Memory B cell (primary cell): ENCODE data around the gene QKI.

Experiments
- ATAC-seq: fragments of 150-1000 bp; cut with Tn5 transposase; 2 replicates; pipeline ENCODE4 v1.10.0; 2021; ENCODE audit warnings: low read depth, mild to moderate bottlenecking, moderate library complexity
- DNase-seq, 2 donors: peaks; one replicate each; pipeline ENCODE4 v3.0.0; 2022; ENCODE audit warnings: low spot score in 2 of 2
- H3K27ac Mint-ChIP-seq: one replicate; pipeline ENCODE4 v1.8.0; 2022; ENCODE audit warnings: mild to moderate bottlenecking, moderate library complexity, mixed read lengths
- H3K27me3 Mint-ChIP-seq: one replicate; pipeline ENCODE4 v1.8.0; 2022; ENCODE audit warnings: mixed read lengths
- H3K36me3 Mint-ChIP-seq: one replicate; pipeline ENCODE4 v1.8.0; 2022; ENCODE audit warnings: mild to moderate bottlenecking, mixed read lengths
- H3K4me1 Mint-ChIP-seq: one replicate; pipeline ENCODE4 v1.8.0; 2022; ENCODE audit warnings: mixed read lengths
- H3K4me3 Mint-ChIP-seq: one replicate; pipeline ENCODE4 v1.8.0; 2022; ENCODE audit warnings: mild to moderate bottlenecking, moderate library complexity, mixed read lengths
- H3K9me3 Mint-ChIP-seq: one replicate; pipeline ENCODE4 v1.8.0; 2022; ENCODE audit warnings: mixed read lengths

QKI gene

GRCh38 chr6:163592872-163593271 lies 178.4 kb downstream of the QKI start:
- H3K9me3 Mint-ChIP-seq = peaks cover 19% of the 10 kb centered on the region

GRCh38 chr6:163596174-163596573 lies 181.7 kb downstream of the QKI start:
- no peaks in the 10 kb centered on the region for H3K27me3 Mint-ChIP-seq
- H3K36me3 Mint-ChIP-seq = peaks cover 4% of the 10 kb centered on the region
- H3K4me3 Mint-ChIP-seq = no peak overlapping the region
- no peaks in the 10 kb centered on the region for H3K4me1 Mint-ChIP-seq
- DNase-seq (no peak), ATAC-seq (no peak)
- peaks cover 10% of the 10 kb centered on the region for H3K9me3 Mint-ChIP-seq
- H3K27ac Mint-ChIP-seq = no peak overlapping the region

More at GRCh38 chr6:163592872-163593271, 178.4 kb downstream of the QKI start:
- H3K27me3 Mint-ChIP-seq = peaks cover 3% of the 10 kb centered on the region
- DNase-seq (no peak), ATAC-seq (no peak)
- no peaks in the 10 kb centered on the region for H3K4me1 Mint-ChIP-seq
- H3K4me3 Mint-ChIP-seq = no peak overlapping the region
- H3K27ac Mint-ChIP-seq = no peak overlapping the region
- H3K36me3 Mint-ChIP-seq = peaks cover 4% of the 10 kb centered on the region

GRCh38 chr6:163599136-163599535 lies 184.6 kb downstream of the QKI start:
- Mint-ChIP-seq H3K4me1 (no peaks in the 10 kb centered on the region), H3K4me3 (no peak overlapping the region), H3K27ac (no peak overlapping the region), H3K36me3 (no peaks in the 10 kb centered on the region), H3K9me3 (no peaks in the 10 kb centered on the region), H3K27me3 (no peaks in the 10 kb centered on the region)
- no peak for ATAC-seq
- DNase-seq = no peak

GRCh38 chr6:163599684-163600083 lies 185.2 kb downstream of the QKI start:
- DNase-seq (no peak), ATAC-seq (no peak)
- H3K9me3 Mint-ChIP-seq = no peaks in the 10 kb centered on the region
- no peak overlapping the region for H3K4me3 Mint-ChIP-seq
- no peaks in the 10 kb centered on the region for H3K27me3 Mint-ChIP-seq
- no peaks in the 10 kb centered on the region for H3K4me1 Mint-ChIP-seq
- H3K27ac Mint-ChIP-seq = no peak overlapping the region
- no peaks in the 10 kb centered on the region for H3K36me3 Mint-ChIP-seq

DNA sequence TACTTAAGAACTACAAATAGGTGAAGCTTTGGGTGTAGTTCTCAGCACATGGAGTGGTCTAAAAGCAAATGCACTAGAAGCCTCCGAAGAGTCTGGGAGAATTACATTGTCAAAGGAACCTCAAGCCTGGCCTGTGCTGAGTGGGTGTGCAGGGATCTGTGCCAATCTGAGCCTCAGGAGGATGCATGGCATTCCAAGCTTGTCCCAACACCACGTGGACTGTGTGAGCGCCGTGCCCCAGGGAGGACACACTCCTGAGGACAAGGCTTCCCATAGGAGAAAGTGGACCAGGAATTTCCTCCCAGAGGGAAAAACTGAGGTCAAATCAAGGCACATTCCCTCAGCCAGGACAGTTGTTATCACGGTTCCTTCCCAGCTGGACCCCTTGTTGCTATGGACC lies 185.8 kb downstream of the QKI start:
- ATAC-seq = no peak
- no peak for DNase-seq
- Mint-ChIP-seq H3K9me3 (peaks cover under 1% of the 10 kb centered on the region), H3K4me3 (no peak overlapping the region), H3K4me1 (no peaks in the 10 kb centered on the region), H3K36me3 (no peaks in the 10 kb centered on the region), H3K27me3 (no peaks in the 10 kb centered on the region), H3K27ac (no peak overlapping the region)

DNA sequence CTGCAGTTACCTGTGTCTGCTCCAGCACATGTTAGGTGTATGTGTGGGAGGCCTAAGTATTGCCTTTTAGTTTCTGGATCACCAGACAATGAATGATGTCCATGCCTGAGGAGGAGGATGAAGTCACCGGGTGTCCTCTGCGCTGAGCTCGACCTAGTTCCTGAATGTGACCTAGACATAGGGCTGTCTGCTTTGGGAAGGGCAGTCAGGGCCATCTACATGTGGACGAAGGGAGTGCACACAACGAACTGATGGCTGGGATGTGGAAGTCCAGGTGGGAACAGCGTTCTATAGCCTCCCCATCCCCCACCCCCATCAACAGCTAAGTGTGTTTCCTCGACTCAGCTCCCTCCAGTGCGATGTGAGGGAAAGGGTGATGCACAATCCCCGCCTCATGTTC lies 186.3 kb downstream of the QKI start:
- Mint-ChIP-seq H3K27ac (no peak overlapping the region), H3K9me3 (peaks cover 3% of the 10 kb centered on the region), H3K27me3 (no peaks in the 10 kb centered on the region), H3K4me3 (no peak overlapping the region), H3K36me3 (no peaks in the 10 kb centered on the region), H3K4me1 (no peaks in the 10 kb centered on the region)
- DNase-seq (no peak), ATAC-seq (no peak)

GRCh38 chr6:163602851-163603250 lies 188.3 kb downstream of the QKI start:
- Mint-ChIP-seq H3K9me3 (peaks cover 5% of the 10 kb centered on the region), H3K4me3 (no peak overlapping the region), H3K27me3 (no peaks in the 10 kb centered on the region), H3K36me3 (no peaks in the 10 kb centered on the region), H3K27ac (no peak overlapping the region), H3K4me1 (no peaks in the 10 kb centered on the region)
- DNase-seq (no peak), ATAC-seq (no peak)

GRCh38 chr6:163603395-163603794 lies 188.9 kb downstream of the QKI start:
- Mint-ChIP-seq H3K4me1 (no peaks in the 10 kb centered on the region), H3K27ac (no peak overlapping the region), H3K4me3 (no peak overlapping the region), H3K36me3 (no peaks in the 10 kb centered on the region), H3K27me3 (no peaks in the 10 kb centered on the region), H3K9me3 (peaks cover 5% of the 10 kb centered on the region)
- ATAC-seq (no peak), DNase-seq (no peak)

DNA sequence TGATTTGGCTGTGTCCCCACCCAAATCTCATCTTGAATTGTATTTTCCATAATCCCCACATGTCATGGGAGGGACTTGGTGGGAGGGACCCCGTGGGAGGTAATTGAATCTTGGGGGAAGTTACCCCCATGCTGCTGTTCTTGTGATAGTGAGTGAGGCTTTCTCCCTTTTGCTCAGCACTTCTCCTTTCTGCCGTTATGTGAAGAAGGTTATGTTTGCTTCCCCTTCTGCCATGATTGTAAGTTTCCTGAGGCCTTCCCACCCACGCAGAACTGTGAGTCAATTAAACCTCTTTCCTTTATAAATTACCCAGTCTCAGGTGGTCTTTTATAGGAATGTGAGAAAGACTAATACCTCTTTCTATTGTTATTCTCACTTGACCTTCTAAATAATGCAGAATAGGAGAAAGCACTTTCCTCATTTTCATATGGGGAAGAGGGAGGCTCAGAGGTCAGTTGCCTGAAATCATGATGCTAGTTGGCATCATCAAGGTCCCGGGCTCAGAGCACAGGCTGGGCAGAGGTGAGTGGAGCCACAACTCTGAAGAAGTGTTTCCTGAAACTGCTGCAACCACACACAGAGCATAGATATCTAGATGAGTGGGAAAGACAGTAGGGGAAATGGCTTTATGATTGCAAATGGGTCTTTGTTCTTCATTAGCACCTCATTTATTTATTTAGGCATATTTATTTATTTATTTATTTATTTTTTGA lies 191.0 kb downstream of the QKI start:
- no peak overlapping the region for H3K27ac Mint-ChIP-seq
- no peak overlapping the region for H3K4me3 Mint-ChIP-seq
- no peak for DNase-seq
- no peaks in the 10 kb centered on the region for H3K27me3 Mint-ChIP-seq
- no peak for ATAC-seq
- no peaks in the 10 kb centered on the region for H3K4me1 Mint-ChIP-seq
- H3K9me3 Mint-ChIP-seq = peaks cover 5% of the 10 kb centered on the region
- no peaks in the 10 kb centered on the region for H3K36me3 Mint-ChIP-seq

GRCh38 chr6:163607792-163608191 lies 193.3 kb downstream of the QKI start:
- H3K27me3 Mint-ChIP-seq = no peaks in the 10 kb centered on the region
- no peak overlapping the region for H3K27ac Mint-ChIP-seq
- H3K4me3 Mint-ChIP-seq = no peak overlapping the region
- DNase-seq (no peak), ATAC-seq (no peak)
- H3K4me1 Mint-ChIP-seq = peaks cover 3% of the 10 kb centered on the region
- peaks cover 5% of the 10 kb centered on the region for H3K9me3 Mint-ChIP-seq
- no peaks in the 10 kb centered on the region for H3K36me3 Mint-ChIP-seq

DNA sequence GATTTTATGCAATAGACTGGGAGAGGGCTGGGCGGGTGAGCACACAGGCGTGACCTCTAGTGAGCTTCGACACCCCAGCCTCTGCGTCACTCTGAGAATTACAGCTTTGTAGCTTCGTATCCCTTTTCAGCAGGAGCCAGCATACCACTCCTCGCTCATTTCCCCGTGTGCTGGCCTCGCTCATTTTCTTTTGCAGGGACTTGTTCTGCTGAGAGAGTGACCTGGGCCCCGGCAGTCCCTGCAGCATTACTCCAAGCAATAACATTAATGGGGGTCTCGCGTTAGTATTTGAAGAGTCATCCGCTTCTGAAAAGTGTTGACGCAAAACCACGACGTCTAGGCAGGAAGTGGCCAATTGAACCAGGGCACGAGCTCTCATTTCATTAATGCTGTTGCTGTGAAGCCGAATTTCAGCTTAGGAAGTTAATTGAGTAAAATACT lies 193.7 kb downstream of the QKI start:
- H3K4me1 Mint-ChIP-seq = peaks cover 3% of the 10 kb centered on the region
- H3K4me3 Mint-ChIP-seq = no peak overlapping the region
- H3K36me3 Mint-ChIP-seq = no peaks in the 10 kb centered on the region
- ATAC-seq = no peak
- H3K9me3 Mint-ChIP-seq = peaks cover 5% of the 10 kb centered on the region
- no peak for DNase-seq
- no peak overlapping the region for H3K27ac Mint-ChIP-seq
- no peaks in the 10 kb centered on the region for H3K27me3 Mint-ChIP-seq

DNA sequence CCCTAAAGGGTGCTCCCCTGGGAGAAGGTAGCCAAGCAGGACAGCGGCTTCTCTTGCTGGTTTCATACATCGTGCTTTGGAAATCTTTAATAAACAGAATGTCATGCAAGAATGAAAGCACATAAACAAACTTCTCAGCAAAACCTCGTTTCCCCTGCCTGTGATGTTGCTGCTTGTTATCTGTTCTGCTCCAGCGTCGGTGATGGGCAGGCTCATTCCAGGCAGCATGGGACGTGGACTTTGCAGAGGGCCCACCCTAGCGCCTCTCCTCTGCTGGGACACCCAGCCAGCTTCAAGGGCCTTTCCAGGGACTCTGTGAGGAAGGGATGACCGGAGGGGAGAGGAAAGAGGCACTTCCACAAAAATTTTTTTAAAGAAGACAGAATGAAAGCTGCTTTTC lies 197.7 kb downstream of the QKI start:
- Mint-ChIP-seq H3K4me1 (peaks cover 3% of the 10 kb centered on the region), H3K36me3 (no peaks in the 10 kb centered on the region), H3K27me3 (no peaks in the 10 kb centered on the region), H3K27ac (no peak overlapping the region), H3K9me3 (no peaks in the 10 kb centered on the region), H3K4me3 (no peak overlapping the region)
- ATAC-seq (no peak), DNase-seq (no peak)

GRCh38 chr6:163613025-163613424 lies 198.5 kb downstream of the QKI start:
- no peaks in the 10 kb centered on the region for H3K36me3 Mint-ChIP-seq
- H3K4me3 Mint-ChIP-seq = no peak overlapping the region
- H3K27ac Mint-ChIP-seq = no peak overlapping the region
- DNase-seq (no peak), ATAC-seq (no peak)
- H3K9me3 Mint-ChIP-seq = no peaks in the 10 kb centered on the region
- H3K27me3 Mint-ChIP-seq = no peaks in the 10 kb centered on the region
- peaks cover 3% of the 10 kb centered on the region for H3K4me1 Mint-ChIP-seq

DNA sequence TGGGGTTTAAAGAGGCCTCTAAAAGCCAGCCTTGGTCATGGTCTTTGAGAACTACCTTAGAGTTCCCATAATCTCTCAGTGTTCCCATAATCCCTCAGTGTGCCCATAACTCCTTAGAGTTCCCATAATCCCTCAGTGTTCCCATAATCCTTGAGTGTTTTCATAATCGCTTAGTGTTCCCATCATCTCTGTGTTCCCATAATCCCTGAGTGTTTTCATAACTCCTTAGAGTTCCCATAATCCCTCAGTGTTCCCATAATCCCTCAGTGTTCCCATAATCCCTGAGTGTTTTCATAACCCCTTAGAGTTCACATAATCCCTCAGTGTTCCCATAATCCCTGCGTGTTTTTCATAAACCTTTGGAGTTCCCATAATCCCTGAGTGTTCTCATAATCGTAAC lies 199.2 kb downstream of the QKI start:
- Mint-ChIP-seq H3K4me3 (no peak overlapping the region), H3K9me3 (no peaks in the 10 kb centered on the region), H3K27ac (no peak overlapping the region), H3K4me1 (peaks cover 3% of the 10 kb centered on the region), H3K27me3 (no peaks in the 10 kb centered on the region), H3K36me3 (no peaks in the 10 kb centered on the region)
- no peak for DNase-seq
- ATAC-seq = no peak

DNA sequence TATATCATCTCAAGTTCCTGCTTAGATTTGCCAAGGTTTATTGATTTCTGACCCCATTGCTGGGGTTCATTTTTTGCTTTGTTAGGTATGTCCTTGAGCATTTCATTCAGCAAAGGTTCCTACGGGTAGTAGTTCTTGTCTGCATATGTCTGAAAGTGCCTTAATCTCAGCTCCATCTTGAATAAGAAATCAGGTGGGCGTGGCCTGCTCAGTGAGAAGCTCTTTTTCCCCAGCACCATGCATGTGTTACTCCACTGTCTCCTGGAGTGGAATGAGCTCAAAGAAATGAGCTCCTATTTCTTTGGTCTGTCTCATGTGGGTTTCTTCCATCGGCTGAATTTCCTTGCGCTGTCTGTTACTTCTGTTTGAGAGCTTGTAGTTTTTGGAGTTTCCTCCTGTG lies 201.9 kb downstream of the QKI start:
- ATAC-seq = no peak
- H3K27ac Mint-ChIP-seq = no peak overlapping the region
- H3K4me3 Mint-ChIP-seq = no peak overlapping the region
- peaks cover 4% of the 10 kb centered on the region for H3K4me1 Mint-ChIP-seq
- no peaks in the 10 kb centered on the region for H3K9me3 Mint-ChIP-seq
- DNase-seq = no peak
- H3K27me3 Mint-ChIP-seq = no peaks in the 10 kb centered on the region
- no peaks in the 10 kb centered on the region for H3K36me3 Mint-ChIP-seq
